ENCODE data around the gene ZNHIT6. TPM values are rescaled to one million over a fixed set of nuclear protein-coding genes. Genes with fewer than 3 reads are reported as not detected.

Gene ZNHIT6
- total and polyA plus RNA-seq, 10 of the 15 experiments (the other 5 are each of a cell fraction or from before 2014, with no cell fraction given), result 12.8 to 32.0 (median 18.8) TPM

DNA sequence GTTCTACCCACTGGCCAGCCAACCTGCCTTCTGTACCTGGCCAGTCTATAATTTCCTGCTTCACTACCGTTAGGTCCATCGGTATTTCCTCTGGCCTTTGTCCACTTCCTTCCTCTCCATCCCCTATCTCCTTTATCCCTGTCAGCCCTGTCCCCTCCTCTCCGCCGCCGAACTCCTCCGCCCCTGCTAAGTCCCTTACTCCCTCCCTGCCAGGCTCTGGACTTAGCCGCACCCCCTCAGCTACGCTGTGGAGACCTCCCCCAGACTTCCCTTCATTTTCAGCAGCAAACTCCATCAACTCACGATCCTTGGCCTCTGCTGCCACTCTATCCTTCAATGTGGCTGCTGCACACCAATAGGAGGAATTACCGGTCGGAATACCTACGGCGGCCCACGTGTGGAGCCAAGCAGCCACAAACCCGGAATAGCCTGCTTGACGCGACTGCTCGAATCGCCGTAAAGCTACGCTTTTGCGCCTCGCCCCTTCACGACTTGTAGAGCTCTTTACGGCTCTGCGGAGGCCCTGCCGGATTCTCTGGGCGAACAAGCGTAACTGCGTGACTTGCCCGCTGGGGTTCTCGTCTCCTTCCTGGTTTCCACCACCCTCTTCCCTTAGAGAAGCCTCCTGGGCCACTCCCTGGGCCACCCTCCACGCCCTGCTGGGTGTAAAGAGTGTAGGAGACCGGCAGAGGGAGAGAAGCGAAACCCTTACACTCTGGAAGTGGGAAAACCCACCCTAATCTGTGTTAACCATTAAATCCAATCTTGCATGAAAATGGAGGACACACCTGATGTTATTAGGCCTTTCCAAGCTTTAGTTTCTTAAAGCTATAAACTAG lies at the start of gene ZNHIT6 (continued):
- TF ChIP-seq, protein P1, sequence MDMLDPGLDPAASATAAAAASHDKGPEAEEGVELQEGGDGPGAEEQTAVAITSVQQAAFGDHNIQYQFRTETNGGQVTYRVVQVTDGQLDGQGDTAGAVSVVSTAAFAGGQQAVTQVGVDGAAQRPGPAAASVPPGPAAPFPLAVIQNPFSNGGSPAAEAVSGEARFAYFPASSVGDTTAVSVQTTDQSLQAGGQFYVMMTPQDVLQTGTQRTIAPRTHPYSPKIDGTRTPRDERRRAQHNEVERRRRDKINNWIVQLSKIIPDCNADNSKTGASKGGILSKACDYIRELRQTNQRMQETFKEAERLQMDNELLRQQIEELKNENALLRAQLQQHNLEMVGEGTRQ (IDR thresholded peaks at IDR 0.05; ENCODE audit: borderline replicate concordance, low read depth, low read length), result peak; percentile 9; the same call in 1 of the 2 replicates
- peak; percentile 88 for TF ChIP-seq MYC (IDR thresholded peaks at IDR 0.05; ENCODE audit: insufficient read depth, insufficient read length, insufficient replicate concordance, low read length, severe bottlenecking)
- TF ChIP-seq, protein P2, sequence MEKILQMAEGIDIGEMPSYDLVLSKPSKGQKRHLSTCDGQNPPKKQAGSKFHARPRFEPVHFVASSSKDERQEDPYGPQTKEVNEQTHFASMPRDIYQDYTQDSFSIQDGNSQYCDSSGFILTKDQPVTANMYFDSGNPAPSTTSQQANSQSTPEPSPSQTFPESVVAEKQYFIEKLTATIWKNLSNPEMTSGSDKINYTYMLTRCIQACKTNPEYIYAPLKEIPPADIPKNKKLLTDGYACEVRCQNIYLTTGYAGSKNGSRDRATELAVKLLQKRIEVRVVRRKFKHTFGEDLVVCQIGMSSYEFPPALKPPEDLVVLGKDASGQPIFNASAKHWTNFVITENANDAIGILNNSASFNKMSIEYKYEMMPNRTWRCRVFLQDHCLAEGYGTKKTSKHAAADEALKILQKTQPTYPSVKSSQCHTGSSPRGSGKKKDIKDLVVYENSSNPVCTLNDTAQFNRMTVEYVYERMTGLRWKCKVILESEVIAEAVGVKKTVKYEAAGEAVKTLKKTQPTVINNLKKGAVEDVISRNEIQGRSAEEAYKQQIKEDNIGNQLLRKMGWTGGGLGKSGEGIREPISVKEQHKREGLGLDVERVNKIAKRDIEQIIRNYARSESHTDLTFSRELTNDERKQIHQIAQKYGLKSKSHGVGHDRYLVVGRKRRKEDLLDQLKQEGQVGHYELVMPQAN (conservative IDR thresholded peaks at IDR 0.05), result peak; percentile 90
- 0 out of 2 replicates have a peak, but pooled peaks have one; percentile 18 for TF ChIP-seq JUND (IDR thresholded peaks at IDR 0.05; ENCODE audit: low read depth, low read length)
- 0 out of 2 replicates have a peak, but pooled peaks have one; percentile 46 for TF ChIP-seq GABPA (IDR thresholded peaks at IDR 0.05; ENCODE audit: low read depth)
- peak; percentile 84 for TF ChIP-seq POLR2A (IDR thresholded peaks at IDR 0.05; ENCODE audit: low read depth, low read length)
- peak; percentile 36; the same call in 1 of the 2 replicates for TF ChIP-seq EED (IDR thresholded peaks at IDR 0.05; ENCODE audit: low read depth)
- TF ChIP-seq RAD51 (IDR thresholded peaks at IDR 0.05), result peak; percentile 38; the same call in 1 of the 2 replicates
- peak; percentile 82; the same call in 1 of the 2 replicates for TF ChIP-seq POLR2AphosphoS5 (IDR thresholded peaks at IDR 0.05; ENCODE audit: low read length)
- TF ChIP-seq HCFC1 (IDR thresholded peaks at IDR 0.05; ENCODE audit: low read length), result peak; percentile 58
- TF ChIP-seq, protein P3, sequence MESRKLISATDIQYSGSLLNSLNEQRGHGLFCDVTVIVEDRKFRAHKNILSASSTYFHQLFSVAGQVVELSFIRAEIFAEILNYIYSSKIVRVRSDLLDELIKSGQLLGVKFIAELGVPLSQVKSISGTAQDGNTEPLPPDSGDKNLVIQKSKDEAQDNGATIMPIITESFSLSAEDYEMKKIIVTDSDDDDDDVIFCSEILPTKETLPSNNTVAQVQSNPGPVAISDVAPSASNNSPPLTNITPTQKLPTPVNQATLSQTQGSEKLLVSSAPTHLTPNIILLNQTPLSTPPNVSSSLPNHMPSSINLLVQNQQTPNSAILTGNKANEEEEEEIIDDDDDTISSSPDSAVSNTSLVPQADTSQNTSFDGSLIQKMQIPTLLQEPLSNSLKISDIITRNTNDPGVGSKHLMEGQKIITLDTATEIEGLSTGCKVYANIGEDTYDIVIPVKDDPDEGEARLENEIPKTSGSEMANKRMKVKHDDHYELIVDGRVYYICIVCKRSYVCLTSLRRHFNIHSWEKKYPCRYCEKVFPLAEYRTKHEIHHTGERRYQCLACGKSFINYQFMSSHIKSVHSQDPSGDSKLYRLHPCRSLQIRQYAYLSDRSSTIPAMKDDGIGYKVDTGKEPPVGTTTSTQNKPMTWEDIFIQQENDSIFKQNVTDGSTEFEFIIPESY (IDR thresholded peaks at IDR 0.05), result no peak
- TF ChIP-seq TCF3 (IDR thresholded peaks at IDR 0.05; ENCODE audit: borderline replicate concordance, insufficient read depth, low read depth, low read length), result 0 out of 2 replicates have a peak, but pooled peaks have one; percentile 10
- no peak for TF ChIP-seq RBBP5 (conservative IDR thresholded peaks at IDR 0.05)
- TF ChIP-seq EGR1 (IDR thresholded peaks at IDR 0.05; ENCODE audit: borderline replicate concordance in 1 of 2, low read depth in 2 of 2, low read length in 2 of 2), result 0 out of 3 replicates have a peak, but pooled peaks of 1 of the 2 experiments have one; percentile 32
- TF ChIP-seq, protein P4, sequence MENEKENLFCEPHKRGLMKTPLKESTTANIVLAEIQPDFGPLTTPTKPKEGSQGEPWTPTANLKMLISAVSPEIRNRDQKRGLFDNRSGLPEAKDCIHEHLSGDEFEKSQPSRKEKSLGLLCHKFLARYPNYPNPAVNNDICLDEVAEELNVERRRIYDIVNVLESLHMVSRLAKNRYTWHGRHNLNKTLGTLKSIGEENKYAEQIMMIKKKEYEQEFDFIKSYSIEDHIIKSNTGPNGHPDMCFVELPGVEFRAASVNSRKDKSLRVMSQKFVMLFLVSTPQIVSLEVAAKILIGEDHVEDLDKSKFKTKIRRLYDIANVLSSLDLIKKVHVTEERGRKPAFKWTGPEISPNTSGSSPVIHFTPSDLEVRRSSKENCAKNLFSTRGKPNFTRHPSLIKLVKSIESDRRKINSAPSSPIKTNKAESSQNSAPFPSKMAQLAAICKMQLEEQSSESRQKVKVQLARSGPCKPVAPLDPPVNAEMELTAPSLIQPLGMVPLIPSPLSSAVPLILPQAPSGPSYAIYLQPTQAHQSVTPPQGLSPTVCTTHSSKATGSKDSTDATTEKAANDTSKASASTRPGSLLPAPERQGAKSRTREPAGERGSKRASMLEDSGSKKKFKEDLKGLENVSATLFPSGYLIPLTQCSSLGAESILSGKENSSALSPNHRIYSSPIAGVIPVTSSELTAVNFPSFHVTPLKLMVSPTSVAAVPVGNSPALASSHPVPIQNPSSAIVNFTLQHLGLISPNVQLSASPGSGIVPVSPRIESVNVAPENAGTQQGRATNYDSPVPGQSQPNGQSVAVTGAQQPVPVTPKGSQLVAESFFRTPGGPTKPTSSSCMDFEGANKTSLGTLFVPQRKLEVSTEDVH (IDR thresholded peaks at IDR 0.05; ENCODE audit: low read depth, partially characterized antibody), result peak; percentile 75
- peak; percentile 72 for TF ChIP-seq YY1 (IDR thresholded peaks at IDR 0.05; ENCODE audit: low read depth, low read length)
- TF ChIP-seq CREB1 (IDR thresholded peaks at IDR 0.05; ENCODE audit: low read depth), result peak; percentile 82
- TF ChIP-seq NBN (IDR thresholded peaks at IDR 0.05), result peak; percentile 93

All from GM12878 (cell line).